Measurements from ENCODE around the gene FOXE1. TPM values are rescaled to one million over a fixed set of nuclear protein-coding genes. Genes with fewer than 3 reads are reported as not detected.

Gene FOXE1
- polyA plus RNA-seq, 6 donors from 2014 or later, result not detected

DNA sequence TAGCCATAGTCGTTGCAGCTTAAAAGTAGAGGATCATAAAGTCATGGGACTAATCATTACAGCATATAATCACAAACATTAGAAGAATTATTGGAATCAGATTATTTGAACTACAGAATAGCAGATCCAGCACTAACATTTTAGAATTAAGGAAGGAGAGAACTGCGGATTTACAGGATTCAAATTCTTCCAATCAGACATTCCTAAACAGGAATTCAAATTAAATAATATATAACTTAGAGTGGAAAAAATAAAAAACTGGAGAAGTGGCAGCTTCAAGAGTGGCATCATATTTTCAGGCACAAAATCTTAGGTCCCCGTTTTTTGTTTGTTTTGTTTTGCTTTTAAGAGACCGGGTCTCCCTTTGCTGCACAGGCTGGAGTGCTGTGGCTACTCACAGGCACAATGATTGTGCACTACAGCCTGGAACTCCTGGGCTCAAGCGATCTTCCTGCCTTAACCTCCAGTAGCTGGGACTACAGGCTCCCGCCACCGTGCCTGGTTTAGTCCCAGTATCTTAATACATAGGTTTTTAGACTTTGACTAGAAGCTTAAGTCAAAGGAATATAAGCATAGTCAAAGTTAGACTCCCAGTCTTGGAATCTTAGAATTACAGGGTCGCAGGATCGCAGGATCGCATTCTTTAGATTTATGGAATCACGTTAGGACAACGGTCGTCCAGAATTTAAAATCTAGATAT is 2.1 kb upstream of the FOXE1 start:
- Mint-ChIP-seq H3K4me1 (peaks cover 11 to 38% (median 34%) of the 10 kb centered on the region in 3 donors), H3K27ac (no peak overlapping the region), H3K4me3 (peak overlapping the region in 1 of 8 donors; percentile 83), H3K9me3 (peaks cover 0 to 16% (median 2%) of the 10 kb centered on the region in 7 donors), H3K27me3 (peaks cover 62 to 84% (median 67%) of the 10 kb centered on the region in 3 donors), H3K36me3 (peaks cover 0 to 8% of the 10 kb centered on the region in 2 donors)
- DNase-seq (no peak), ATAC-seq (ENCODE audit: low read depth in 2 of 2) (no peak)

DNA sequence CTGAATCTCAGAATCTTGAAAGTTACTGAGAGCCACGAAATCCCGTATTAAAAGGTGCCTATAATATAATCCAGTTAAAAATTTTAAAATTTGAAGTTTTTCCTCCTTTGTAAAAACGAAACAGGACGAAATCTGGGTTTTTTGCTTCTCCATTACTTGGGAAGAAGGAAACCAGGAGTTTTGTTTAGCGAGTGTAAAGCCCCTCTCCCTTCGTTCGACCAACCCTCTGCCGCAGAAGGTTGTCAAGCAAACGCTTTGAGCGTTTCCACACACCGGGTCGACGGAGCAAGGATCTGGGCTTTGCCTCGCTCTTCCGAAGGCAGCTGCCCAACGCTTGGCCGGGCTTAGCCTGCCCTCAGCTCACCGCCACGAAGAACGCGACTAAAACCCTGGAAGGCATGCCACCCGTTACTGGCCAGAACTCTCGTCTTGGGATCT is 1.6 kb upstream of the FOXE1 start:
- DNase-seq, result no peak
- ATAC-seq (ENCODE audit: low read depth in 2 of 2), result no peak
- peaks cover 11 to 38% (median 34%) of the 10 kb centered on the region in 3 donors for H3K4me1 Mint-ChIP-seq
- peak overlapping the region in 3 of 8 donors; percentile 51 to 83 (median 68) for H3K4me3 Mint-ChIP-seq
- peaks cover 0 to 21% (median 2%) of the 10 kb centered on the region in 7 donors for H3K9me3 Mint-ChIP-seq
- H3K27me3 Mint-ChIP-seq, result peaks cover 61 to 82% (median 66%) of the 10 kb centered on the region in 3 donors
- H3K27ac Mint-ChIP-seq, result no peak overlapping the region
- H3K36me3 Mint-ChIP-seq, result peaks cover 0 to 8% of the 10 kb centered on the region in 2 donors

DNA sequence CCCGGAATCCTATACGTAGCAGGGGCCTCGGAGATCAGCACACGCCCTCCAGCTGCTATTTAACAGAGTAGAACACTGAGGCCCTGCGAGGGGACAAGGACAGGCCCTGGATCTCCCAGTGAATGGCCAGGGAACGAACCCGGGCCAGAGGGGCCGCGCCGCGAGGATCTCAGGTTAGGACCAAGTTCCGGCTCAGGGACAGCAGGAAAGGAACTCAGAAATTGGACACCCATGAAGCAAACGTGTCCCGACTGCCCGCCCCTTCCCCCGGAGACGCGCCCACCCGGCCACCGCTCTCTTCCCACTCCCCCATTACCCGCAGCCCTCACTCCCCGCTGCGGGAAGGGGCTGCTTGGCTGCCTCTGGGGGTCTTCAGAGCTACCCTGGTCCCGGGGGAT is 1.0 kb upstream of the FOXE1 start:
- Mint-ChIP-seq H3K4me3 (peak overlapping the region in 7 of 8 donors; percentile 49 to 83 (median 69)), H3K9me3 (peaks cover 0 to 21% (median 2%) of the 10 kb centered on the region in 7 donors), H3K36me3 (peaks cover 0 to 6% of the 10 kb centered on the region in 2 donors), H3K27me3 (peaks cover 58 to 81% (median 62%) of the 10 kb centered on the region in 3 donors), H3K27ac (peak overlapping the region in 3 of 6 donors; percentile 11 to 82 (median 63)), H3K4me1 (peaks cover 12 to 37% (median 35%) of the 10 kb centered on the region in 3 donors)
- ATAC-seq (ENCODE audit: low read depth in 2 of 2) (no peak), DNase-seq (no peak)

DNA sequence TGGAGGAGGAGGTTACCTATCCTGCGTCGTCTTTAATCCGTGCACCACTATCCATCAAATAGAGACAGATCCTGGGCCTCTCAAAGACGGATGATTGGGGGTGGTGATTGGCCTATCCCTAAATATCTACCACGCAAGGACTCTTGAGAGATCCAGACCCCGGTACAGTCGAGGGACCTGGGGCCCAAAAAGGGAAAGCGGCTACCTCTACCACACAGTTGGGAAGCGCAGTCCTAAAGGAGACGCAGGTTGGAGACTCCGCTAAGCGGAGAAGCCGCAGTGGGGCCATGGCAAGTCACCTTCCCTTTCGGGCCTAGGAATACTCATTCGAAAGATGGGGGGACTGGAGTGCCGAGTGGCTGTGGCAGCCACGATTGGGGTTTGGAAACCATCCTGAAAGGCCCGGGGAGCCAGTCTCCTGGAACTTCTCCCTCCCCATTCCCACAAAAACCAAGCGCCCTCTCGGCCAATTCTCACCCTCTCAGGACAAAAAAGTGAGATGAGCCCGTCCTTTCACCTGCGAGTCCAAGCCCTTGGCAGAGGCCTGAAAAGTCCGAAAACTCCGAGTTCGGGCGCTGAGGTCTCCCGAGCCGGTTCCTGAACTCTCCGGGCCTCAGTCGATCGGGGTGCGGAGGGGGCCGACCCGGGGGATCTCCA is 499 bp upstream of the FOXE1 start:
- Mint-ChIP-seq H3K9me3 (peaks cover 0 to 24% (median 2%) of the 10 kb centered on the region in 7 donors), H3K27ac (peak overlapping the region in 3 of 6 donors; percentile 11 to 82 (median 63)), H3K36me3 (peaks cover 0 to under 1% of the 10 kb centered on the region in 2 donors), H3K4me3 (peak overlapping the region in 7 of 8 donors; percentile 49 to 83 (median 69)), H3K27me3 (peaks cover 58 to 81% (median 62%) of the 10 kb centered on the region in 3 donors), H3K4me1 (peaks cover 13 to 37% (median 35%) of the 10 kb centered on the region in 3 donors)
- no peak for DNase-seq
- no peak for ATAC-seq (ENCODE audit: low read depth in 2 of 2)

DNA sequence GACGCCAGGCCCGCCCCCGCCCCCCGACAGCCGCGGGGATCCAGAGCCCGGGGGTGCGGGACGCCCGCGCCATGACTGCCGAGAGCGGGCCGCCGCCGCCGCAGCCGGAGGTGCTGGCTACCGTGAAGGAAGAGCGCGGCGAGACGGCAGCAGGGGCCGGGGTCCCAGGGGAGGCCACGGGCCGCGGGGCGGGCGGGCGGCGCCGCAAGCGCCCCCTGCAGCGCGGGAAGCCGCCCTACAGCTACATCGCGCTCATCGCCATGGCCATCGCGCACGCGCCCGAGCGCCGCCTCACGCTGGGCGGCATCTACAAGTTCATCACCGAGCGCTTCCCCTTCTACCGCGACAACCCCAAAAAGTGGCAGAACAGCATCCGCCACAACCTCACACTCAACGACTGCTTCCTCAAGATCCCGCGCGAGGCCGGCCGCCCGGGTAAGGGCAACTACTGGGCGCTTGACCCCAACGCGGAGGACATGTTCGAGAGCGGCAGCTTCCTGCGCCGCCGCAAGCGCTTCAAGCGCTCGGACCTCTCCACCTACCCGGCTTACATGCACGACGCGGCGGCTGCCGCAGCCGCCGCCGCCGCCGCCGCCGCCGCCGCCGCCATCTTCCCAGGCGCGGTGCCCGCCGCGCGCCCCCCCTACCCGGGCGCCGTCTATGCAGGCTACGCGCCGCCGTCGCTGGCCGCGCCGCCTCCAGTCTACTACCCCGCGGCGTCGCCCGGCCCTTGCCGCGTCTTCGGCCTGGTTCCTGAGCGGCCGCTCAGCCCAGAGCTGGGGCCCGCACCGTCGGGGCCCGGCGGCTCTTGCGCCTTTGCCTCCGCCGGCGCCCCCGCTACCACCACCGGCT is 1.0 kb downstream of the FOXE1 start:
- Mint-ChIP-seq H3K4me1 (peaks cover 14 to 36% (median 25%) of the 10 kb centered on the region in 3 donors), H3K9me3 (peaks cover 0 to 24% (median 2%) of the 10 kb centered on the region in 7 donors), H3K4me3 (peak overlapping the region; percentile 80 to 92 (median 88)), H3K27ac (peak overlapping the region in 4 of 6 donors; percentile 64 to 76 (median 67)), H3K36me3 (peaks cover 0 to 4% of the 10 kb centered on the region in 2 donors), H3K27me3 (peaks cover 68 to 76% (median 68%) of the 10 kb centered on the region in 3 donors)
- ATAC-seq (ENCODE audit: low read depth in 2 of 2), result peak; percentile 80 to 86
- peak; percentile 55 for DNase-seq

DNA sequence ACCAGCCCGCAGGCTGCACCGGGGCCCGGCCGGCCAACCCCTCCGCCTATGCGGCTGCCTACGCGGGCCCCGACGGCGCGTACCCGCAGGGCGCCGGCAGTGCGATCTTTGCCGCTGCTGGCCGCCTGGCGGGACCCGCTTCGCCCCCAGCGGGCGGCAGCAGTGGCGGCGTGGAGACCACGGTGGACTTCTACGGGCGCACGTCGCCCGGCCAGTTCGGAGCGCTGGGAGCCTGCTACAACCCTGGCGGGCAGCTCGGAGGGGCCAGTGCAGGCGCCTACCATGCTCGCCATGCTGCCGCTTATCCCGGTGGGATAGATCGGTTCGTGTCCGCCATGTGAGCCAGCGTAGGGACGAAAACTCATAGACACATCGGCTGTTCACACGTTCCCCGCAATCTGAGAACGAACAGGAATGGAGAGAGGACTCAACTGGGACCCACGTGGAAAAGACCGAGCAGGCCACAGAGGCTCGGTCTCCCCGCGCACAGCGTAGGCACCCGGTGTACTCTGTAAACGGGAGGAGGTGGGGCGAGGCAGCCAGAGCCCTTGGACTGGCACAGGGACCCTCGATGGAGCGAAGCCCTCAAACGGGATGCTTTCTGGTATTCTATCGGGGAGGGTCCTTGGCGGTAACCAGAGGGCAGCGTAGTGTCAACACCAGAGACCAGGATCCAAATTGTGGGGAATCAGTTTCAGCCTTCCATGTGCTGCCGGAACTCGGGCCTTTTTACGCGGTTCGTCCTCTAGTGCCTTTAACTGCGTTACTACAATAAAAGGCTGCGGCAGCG is 1.9 kb downstream of the FOXE1 start:
- peak overlapping the region in 6 of 8 donors; percentile 27 to 84 (median 47) for H3K4me3 Mint-ChIP-seq
- DNase-seq, result no peak

DNA sequence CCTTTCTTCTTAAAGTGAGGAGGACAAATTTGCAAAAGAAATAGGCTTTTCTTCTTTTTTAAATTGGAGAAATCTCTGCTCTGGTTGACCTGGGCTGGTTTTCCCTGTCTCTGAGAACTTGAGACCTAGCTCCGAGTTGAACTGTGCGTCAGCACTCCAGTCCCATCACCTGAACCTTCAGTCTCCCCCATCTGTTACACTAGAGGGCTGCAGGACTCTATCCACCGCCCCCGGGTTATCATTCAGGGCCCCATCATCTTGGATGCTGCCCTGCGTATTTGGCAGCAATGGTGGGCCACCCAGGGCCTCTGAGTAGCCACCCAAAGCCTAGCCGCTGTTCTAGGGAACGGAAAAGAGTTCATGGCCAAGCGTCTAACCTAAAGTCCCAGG is 2.5 kb downstream of the FOXE1 start:
- H3K27ac Mint-ChIP-seq, result peak overlapping the region in 2 of 6 donors; percentile 47 to 72
- H3K4me3 Mint-ChIP-seq, result peak overlapping the region; percentile 15 to 84 (median 47)
- peaks cover 63 to 76% (median 68%) of the 10 kb centered on the region in 3 donors for H3K27me3 Mint-ChIP-seq
- DNase-seq, result no peak
- peaks cover 0 to 24% (median 2%) of the 10 kb centered on the region in 7 donors for H3K9me3 Mint-ChIP-seq
- H3K4me1 Mint-ChIP-seq, result peaks cover 14 to 31% (median 21%) of the 10 kb centered on the region in 3 donors
- ATAC-seq (ENCODE audit: low read depth in 2 of 2), result no peak
- peaks cover 0 to 4% of the 10 kb centered on the region in 2 donors for H3K36me3 Mint-ChIP-seq

More for the DNA sequence above, 1.9 kb downstream of the FOXE1 start:
- no peak for ATAC-seq (ENCODE audit: low read depth in 2 of 2)
- Mint-ChIP-seq H3K4me1 (peaks cover 14 to 31% (median 21%) of the 10 kb centered on the region in 3 donors), H3K9me3 (peaks cover 0 to 24% (median 2%) of the 10 kb centered on the region in 7 donors), H3K27ac (peak overlapping the region in 2 of 6 donors; percentile 33 to 47), H3K36me3 (peaks cover 0 to 4% of the 10 kb centered on the region in 2 donors), H3K27me3 (peaks cover 66 to 76% (median 68%) of the 10 kb centered on the region in 3 donors)

DNA sequence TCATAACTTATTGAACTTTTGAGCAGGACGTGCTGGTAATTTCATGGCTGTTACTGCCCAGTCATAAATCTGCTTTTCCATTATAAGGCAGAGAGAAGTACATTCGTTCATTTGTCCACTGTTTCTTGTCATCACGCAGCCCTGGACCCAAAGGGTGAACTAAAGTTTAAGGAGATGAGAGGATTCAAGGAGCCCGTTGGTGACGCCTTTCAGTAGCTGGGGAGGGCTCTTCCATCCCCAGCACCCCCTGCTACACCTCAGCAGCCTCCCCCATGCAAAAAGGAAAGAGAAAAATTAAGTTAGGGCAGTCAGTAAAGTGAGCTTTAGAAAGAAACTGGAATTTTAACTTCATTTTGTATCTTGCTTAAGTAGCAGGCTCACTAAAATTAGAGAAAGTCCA is 2.9 kb downstream of the FOXE1 start:
- no peak for ATAC-seq (ENCODE audit: low read depth in 2 of 2)
- peak overlapping the region in 2 of 8 donors; percentile 27 to 72 for H3K4me3 Mint-ChIP-seq
- H3K27ac Mint-ChIP-seq, result no peak overlapping the region
- peaks cover 15 to 31% (median 23%) of the 10 kb centered on the region in 3 donors for H3K4me1 Mint-ChIP-seq
- H3K27me3 Mint-ChIP-seq, result peaks cover 61 to 76% (median 68%) of the 10 kb centered on the region in 3 donors
- peaks cover 0 to 21% (median 0%) of the 10 kb centered on the region in 7 donors for H3K9me3 Mint-ChIP-seq
- no peak for DNase-seq
- H3K36me3 Mint-ChIP-seq, result peaks cover 1 to 4% of the 10 kb centered on the region in 2 donors

DNA sequence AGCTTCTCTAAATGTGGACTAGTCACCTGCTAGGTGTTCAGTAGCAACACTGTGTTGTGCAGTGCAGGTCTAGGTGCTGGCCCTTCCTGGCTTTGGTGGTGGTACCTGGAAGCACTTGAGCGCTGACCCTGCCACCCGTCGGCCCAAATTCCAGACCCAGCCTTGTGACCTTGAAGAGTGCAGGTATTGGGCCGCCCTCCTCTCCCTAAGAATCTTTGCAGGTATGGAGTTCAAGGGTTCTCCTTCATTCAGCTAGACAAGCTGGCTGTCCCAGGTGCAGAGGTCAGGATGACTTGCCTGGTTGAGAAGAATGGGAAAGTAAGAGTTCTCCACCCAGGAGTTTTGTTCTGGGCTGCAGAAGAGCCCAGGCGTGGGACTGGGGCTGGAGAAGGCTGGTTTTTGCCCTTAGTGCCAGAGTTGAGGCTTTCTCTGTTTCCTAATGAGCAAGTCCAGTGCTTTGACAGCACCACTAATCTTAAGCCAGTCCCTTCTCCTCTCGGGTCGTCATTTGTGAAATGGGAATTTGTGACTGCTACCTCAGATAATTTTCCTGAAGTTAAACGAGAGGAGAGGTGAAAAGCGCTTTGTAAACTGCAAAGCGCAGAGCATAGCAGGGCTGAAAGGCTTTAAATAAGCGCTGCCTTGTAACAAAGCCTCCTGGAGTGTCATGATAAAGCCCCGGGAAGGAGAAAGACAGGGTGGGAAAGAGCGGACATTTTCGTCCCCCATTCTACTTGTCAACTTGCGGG is 4.0 kb downstream of the FOXE1 start:
- Mint-ChIP-seq H3K9me3 (peaks cover 0 to 24% (median 0%) of the 10 kb centered on the region in 7 donors), H3K36me3 (peaks cover 4 to 8% of the 10 kb centered on the region in 2 donors), H3K4me3 (peak overlapping the region in 4 of 8 donors; percentile 4 to 45 (median 28)), H3K4me1 (peaks cover 19 to 29% (median 27%) of the 10 kb centered on the region in 3 donors), H3K27ac (peak overlapping the region in 1 of 6 donors; percentile 93), H3K27me3 (peaks cover 65 to 82% (median 73%) of the 10 kb centered on the region in 3 donors)
- DNase-seq, result no peak
- ATAC-seq (ENCODE audit: low read depth in 2 of 2), result no peak

DNA sequence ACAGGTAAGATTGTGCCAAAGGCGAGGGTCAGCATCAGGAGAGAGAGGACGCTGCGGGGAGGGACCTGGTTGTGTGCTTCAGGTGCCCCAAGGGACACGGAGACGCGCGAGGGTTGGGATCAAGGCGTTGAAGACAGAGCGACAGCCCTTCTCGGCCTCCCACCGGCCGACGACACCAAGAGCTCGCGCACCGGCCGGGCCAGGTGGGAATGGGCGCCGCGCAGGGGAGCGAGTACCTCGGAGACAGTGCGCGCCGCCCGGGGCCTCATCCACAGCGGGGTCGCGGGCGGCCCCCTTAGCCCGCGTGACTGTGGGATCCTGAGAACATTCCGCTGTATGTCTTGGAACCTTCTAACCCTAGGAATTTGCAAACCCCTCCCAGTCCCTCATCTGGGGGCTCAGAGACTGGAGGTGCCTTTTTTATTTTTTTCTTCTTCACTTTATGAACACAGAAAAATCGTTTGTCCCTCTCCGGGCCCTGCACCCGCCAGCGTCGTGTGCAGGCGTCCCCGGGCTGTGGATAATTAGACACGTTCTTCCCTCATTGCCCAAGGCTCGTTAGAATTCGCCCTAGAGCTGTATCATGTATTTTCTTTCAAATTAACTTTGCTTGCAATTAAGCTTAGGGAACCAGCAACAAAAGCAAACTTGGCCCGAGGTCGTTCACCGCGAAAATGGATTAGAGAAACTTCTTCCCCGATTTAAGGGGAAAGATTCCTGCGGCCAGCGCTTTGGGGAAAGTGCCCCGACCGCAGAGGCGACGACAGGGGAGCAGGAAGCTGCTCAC is 4.8 kb downstream of the FOXE1 start:
- Mint-ChIP-seq H3K4me1 (peaks cover 19 to 22% (median 20%) of the 10 kb centered on the region in 3 donors), H3K27me3 (peaks cover 65 to 82% (median 81%) of the 10 kb centered on the region in 3 donors), H3K27ac (peak overlapping the region in 1 of 6 donors; percentile 89), H3K36me3 (peaks cover 4 to 8% of the 10 kb centered on the region in 2 donors), H3K9me3 (peaks cover 0 to 26% (median 0%) of the 10 kb centered on the region in 7 donors), H3K4me3 (peak overlapping the region in 4 of 8 donors; percentile 4 to 47 (median 30))
- DNase-seq, result no peak
- ATAC-seq (ENCODE audit: low read depth in 2 of 2), result no peak

DNA sequence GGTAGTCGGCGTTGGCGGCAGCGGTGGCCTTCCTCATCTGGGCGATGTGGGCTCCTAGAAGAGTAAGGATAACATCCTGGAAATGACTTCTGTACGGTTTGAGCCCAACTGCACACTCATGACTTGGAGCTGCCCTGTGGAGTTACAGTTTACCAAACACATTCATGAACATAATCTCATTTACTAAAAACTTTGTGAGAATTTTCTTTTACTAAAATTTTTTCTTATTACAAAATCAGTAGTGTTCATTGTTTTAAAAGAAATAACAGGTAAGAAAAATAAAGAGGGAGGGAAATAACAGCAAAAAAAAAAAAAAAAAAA is 5.3 kb downstream of the FOXE1 start:
- peak overlapping the region in 2 of 8 donors; percentile 5 to 47 for H3K4me3 Mint-ChIP-seq
- peaks cover 4 to 8% of the 10 kb centered on the region in 2 donors for H3K36me3 Mint-ChIP-seq
- peaks cover 16 to 22% (median 17%) of the 10 kb centered on the region in 3 donors for H3K4me1 Mint-ChIP-seq
- ATAC-seq (ENCODE audit: low read depth in 2 of 2) (no peak), DNase-seq (no peak)
- H3K9me3 Mint-ChIP-seq, result peaks cover 0 to 26% (median 0%) of the 10 kb centered on the region in 7 donors
- no peak overlapping the region for H3K27ac Mint-ChIP-seq
- peaks cover 65 to 83% (median 76%) of the 10 kb centered on the region in 3 donors for H3K27me3 Mint-ChIP-seq

Data from naive B cell (primary cell).